IPS-18a (cell line): Measurements from ENCODE around the gene WRNIP1.

Source experiments
- H3K27ac ChIP-seq: one replicate; pipeline ENCODE4 v1.5.1; 2013; ENCODE audit warnings: low read length
- H3K27me3 ChIP-seq: one replicate; pipeline ENCODE4 v1.6.1; 2013; ENCODE audit warnings: mild to moderate bottlenecking, low read length; ENCODE audit not compliant: control insufficient read depth, insufficient read depth
- H3K36me3 ChIP-seq: one replicate; pipeline ENCODE4 v1.6.1; 2013; ENCODE audit warnings: low read depth, low read length; ENCODE audit not compliant: control insufficient read depth
- H3K4me1 ChIP-seq: one replicate; pipeline ENCODE4 v1.6.1; 2013; ENCODE audit warnings: low read depth, low read length; ENCODE audit not compliant: control insufficient read depth
- H3K4me3 ChIP-seq: one replicate; pipeline ENCODE4 v1.5.1; 2013; ENCODE audit warnings: low read length
- H3K9ac ChIP-seq: one replicate; pipeline ENCODE4 v1.6.1; 2013; ENCODE audit warnings: mild to moderate bottlenecking, low read length, moderate library complexity
- H3K9me3 ChIP-seq: one replicate; pipeline ENCODE4 v1.6.1; 2013; ENCODE audit warnings: low read depth, low read length; ENCODE audit not compliant: control insufficient read depth

WRNIP1 gene

GRCh38 chr6:2765166-2765895, at the start of gene WRNIP1:
Gene WRNIP1 (plus strand): TSS chr6:2765393. CDS start chr6:2765623, 230 bp downstream.
- Histone ChIP-seq H3K9me3 (no peaks in the 10 kb centered on the region), H3K9ac (peak within 1 kb of the TSS; percentile 68), H3K27ac (peak within 1 kb of the TSS; percentile 5), H3K4me3 (peak within 1 kb of the TSS; percentile 92), H3K4me1 (peaks cover 22% of the 10 kb centered on the region), H3K36me3 (no peaks in the 10 kb centered on the region), H3K27me3 (no peaks in the 10 kb centered on the region)

GRCh38 chr6:2715737-2716136, 49.5 kb upstream of the WRNIP1 start:
- Histone ChIP-seq H3K27me3 (no peaks in the 10 kb centered on the region), H3K36me3 (no peaks in the 10 kb centered on the region), H3K9me3 (peaks cover 7% of the 10 kb centered on the region), H3K4me3 (no peak overlapping the region), H3K27ac (no peak overlapping the region), H3K9ac (no peak overlapping the region), H3K4me1 (no peaks in the 10 kb centered on the region)

GRCh38 chr6:2716936-2717700, 48.1 kb upstream of the WRNIP1 start:
- Histone ChIP-seq H3K4me3 (no peak overlapping the region), H3K4me1 (no peaks in the 10 kb centered on the region), H3K9me3 (no peaks in the 10 kb centered on the region), H3K9ac (no peak overlapping the region), H3K36me3 (no peaks in the 10 kb centered on the region), H3K27me3 (no peaks in the 10 kb centered on the region), H3K27ac (no peak overlapping the region)

GRCh38 chr6:2718334-2719092, 46.7 kb upstream of the WRNIP1 start:
- no peaks in the 10 kb centered on the region for H3K9me3 ChIP-seq
- no peak overlapping the region for H3K4me3 ChIP-seq
- no peak overlapping the region for H3K9ac ChIP-seq
- no peaks in the 10 kb centered on the region for H3K36me3 ChIP-seq
- no peak overlapping the region for H3K27ac ChIP-seq
- no peaks in the 10 kb centered on the region for H3K27me3 ChIP-seq
- H3K4me1 ChIP-seq: no peaks in the 10 kb centered on the region

- Histone ChIP-seq H3K27me3 (no peaks in the 10 kb centered on the region), H3K27ac (no peak overlapping the region), H3K4me3 (no peak overlapping the region), H3K36me3 (no peaks in the 10 kb centered on the region), H3K4me1 (no peaks in the 10 kb centered on the region), H3K9ac (no peak overlapping the region), H3K9me3 (no peaks in the 10 kb centered on the region)
Measured at GRCh38 chr6:2719093-2719455, 46.1 kb upstream of the WRNIP1 start.

- H3K36me3 ChIP-seq: no peaks in the 10 kb centered on the region
- no peak overlapping the region for H3K4me3 ChIP-seq
- no peaks in the 10 kb centered on the region for H3K27me3 ChIP-seq
Measured at GRCh38 chr6:2721219-2721618, 44.0 kb upstream of the WRNIP1 start.

GRCh38 chr6:2725364-2725988, 39.7 kb upstream of the WRNIP1 start:
- H3K36me3 ChIP-seq: no peaks in the 10 kb centered on the region
- no peak overlapping the region for H3K9ac ChIP-seq
- H3K27ac ChIP-seq: no peak overlapping the region
- peaks cover 8% of the 10 kb centered on the region for H3K4me1 ChIP-seq
- H3K9me3 ChIP-seq: no peaks in the 10 kb centered on the region
- H3K4me3 ChIP-seq: no peak overlapping the region
- no peaks in the 10 kb centered on the region for H3K27me3 ChIP-seq

More at GRCh38 chr6:2721219-2721618, 44.0 kb upstream of the WRNIP1 start:
- Histone ChIP-seq H3K27ac (no peak overlapping the region), H3K9ac (no peak overlapping the region), H3K9me3 (no peaks in the 10 kb centered on the region), H3K4me1 (peaks cover 7% of the 10 kb centered on the region)

GRCh38 chr6:2725999-2726567, 39.1 kb upstream of the WRNIP1 start:
- no peaks in the 10 kb centered on the region for H3K27me3 ChIP-seq
- H3K9me3 ChIP-seq: no peaks in the 10 kb centered on the region
- H3K27ac ChIP-seq: no peak overlapping the region
- no peaks in the 10 kb centered on the region for H3K36me3 ChIP-seq
- no peak overlapping the region for H3K9ac ChIP-seq
- no peak overlapping the region for H3K4me3 ChIP-seq
- peaks cover 13% of the 10 kb centered on the region for H3K4me1 ChIP-seq

- Histone ChIP-seq H3K4me1 (peaks cover 29% of the 10 kb centered on the region), H3K9ac (no peak overlapping the region), H3K27ac (no peak overlapping the region), H3K4me3 (no peak overlapping the region), H3K27me3 (no peaks in the 10 kb centered on the region), H3K36me3 (no peaks in the 10 kb centered on the region), H3K9me3 (no peaks in the 10 kb centered on the region)
Measured at GRCh38 chr6:2729921-2730320, 35.3 kb upstream of the WRNIP1 start.

GRCh38 chr6:2730353-2731107, 34.7 kb upstream of the WRNIP1 start:
- Histone ChIP-seq H3K4me1 (peaks cover 36% of the 10 kb centered on the region), H3K4me3 (no peak overlapping the region), H3K9me3 (no peaks in the 10 kb centered on the region), H3K27me3 (no peaks in the 10 kb centered on the region), H3K27ac (no peak overlapping the region), H3K9ac (no peak overlapping the region), H3K36me3 (no peaks in the 10 kb centered on the region)
